Activated gamma-delta T cell treated with anti-CD3 and anti-CD28 coated beads, Interleukin-2, amount 50 U/mL, for 16 hours (primary cell): ENCODE measurements around the gene DIPK1B.

Source experiments
- DNase-seq: peaks from one replicate; pipeline ENCODE4 v3.0.0-alpha.2; 2020; ENCODE audit warnings: low read depth

Gene DIPK1B

GRCh38 chr9:136739509-136739908 is 27.1 kb downstream of the DIPK1B start:
- DNase-seq = no peak

DNA sequence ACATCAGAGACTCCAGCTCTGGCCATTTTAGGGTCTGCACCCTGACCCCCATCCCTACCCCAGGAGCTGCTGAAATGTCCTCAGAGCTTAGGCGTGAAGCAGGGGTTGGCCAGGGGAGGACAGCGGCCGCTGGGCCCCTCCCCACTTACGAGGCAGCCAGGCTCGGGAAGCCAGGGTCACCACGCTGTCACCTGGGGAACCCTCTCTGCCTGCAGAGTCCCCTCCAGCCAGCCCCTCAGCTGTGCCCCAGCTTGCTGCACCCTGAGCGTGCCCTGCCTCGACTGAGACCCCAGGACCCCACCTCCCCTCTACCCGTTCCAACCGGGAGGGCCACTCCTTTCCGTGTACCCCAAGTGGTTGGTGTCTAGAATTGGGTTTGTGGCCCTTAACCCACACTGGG is 27.7 kb downstream of the DIPK1B start:
- no peak for DNase-seq

DNA sequence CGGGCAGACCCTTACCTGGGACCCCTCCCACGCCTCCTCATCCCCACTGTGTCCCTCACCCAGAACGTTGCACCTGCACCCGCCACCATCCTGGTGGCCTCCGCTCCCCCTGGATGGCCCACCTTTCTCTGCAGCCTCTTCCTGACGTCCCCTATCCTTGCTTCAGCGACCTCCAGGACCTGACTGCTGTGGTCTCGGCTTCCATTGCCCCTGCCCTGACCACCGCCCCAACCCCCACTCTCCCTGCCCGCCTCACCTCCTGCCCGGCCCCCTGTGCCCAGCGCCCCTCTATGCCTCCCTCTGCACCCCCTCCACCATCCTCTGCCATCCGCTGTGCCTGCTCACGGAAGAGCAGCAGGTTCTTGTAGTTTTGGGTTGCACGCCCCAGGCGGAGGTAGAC is 28.1 kb downstream of the DIPK1B start:
- no peak for DNase-seq

DNA sequence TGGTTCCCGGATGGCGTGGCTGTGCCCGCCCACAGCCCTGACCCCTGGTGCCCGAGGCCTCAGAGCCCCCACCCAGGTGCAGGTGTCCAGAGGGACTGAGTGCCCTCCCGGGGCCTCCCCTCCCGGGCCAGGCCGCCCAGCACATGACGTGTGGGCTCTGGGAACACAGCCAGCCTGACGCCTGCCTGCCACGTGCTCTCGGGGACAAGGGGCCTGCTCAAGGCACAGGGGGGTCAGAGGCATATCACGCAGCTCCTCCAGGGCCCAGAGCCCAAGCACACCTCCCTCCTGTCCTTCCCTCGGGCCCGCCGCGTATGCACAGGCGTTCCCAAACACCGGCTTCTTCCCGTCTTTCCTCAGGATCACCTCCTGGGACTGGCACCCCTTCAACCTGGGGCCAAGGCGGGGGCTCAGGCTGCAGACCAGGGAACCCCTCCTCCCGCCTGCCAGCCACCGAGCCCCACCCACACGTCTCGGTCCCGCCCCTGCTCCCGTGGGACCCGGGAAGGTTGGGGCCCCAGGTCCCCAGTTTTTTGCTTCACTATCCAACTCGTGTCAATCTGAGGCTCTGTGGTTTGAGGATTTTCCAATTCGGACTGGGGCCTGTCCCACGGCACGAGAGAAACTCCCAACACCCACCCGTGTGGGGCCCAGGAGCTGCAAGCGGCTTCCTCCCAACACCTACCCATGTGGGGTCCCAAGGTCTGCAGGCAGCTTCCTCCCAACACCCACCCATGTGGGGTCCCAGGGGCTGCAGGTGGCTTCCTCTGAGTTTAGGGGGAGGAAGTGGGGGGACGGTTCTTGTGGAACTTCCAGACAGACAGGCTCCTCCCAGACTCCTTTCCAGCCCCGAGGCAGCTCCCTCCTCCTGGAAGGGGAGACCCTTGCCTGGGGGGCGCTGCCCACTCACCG is 28.9 kb downstream of the DIPK1B start:
- DNase-seq = no peak

DNA sequence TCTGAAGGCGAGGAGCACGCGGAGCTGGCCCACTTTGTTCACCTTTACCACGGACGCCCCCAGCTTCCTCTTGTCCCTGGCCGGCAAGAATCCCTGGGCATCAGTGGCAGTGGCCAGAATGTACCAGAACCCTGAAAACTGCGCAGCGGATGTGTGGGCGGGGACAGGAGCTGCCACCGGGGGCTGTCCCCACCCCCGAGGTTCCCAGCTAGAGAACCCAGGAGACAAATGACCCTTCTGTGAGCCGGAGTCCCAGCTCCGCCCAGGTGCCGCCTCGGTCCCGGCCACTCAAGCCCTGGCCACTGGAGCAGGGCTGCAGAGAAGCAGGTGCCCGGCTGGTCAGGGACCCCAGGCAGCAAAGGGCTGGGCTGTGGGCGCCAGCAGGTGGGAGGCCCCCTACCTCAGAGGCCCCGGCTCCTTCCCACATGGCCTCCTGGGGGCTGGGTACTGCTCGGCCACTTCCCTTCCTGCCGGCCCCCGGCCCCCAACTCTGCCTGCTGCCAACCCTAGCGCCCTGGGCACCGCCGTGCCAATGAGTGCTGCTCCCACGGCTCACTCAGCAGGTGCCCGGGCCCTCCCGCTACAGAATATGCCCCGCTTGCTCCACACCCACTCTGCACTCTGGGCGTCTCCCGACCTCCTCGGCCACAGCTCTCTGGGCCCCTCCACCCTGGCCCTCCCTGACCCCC is 29.7 kb downstream of the DIPK1B start:
- DNase-seq = no peak

DNA sequence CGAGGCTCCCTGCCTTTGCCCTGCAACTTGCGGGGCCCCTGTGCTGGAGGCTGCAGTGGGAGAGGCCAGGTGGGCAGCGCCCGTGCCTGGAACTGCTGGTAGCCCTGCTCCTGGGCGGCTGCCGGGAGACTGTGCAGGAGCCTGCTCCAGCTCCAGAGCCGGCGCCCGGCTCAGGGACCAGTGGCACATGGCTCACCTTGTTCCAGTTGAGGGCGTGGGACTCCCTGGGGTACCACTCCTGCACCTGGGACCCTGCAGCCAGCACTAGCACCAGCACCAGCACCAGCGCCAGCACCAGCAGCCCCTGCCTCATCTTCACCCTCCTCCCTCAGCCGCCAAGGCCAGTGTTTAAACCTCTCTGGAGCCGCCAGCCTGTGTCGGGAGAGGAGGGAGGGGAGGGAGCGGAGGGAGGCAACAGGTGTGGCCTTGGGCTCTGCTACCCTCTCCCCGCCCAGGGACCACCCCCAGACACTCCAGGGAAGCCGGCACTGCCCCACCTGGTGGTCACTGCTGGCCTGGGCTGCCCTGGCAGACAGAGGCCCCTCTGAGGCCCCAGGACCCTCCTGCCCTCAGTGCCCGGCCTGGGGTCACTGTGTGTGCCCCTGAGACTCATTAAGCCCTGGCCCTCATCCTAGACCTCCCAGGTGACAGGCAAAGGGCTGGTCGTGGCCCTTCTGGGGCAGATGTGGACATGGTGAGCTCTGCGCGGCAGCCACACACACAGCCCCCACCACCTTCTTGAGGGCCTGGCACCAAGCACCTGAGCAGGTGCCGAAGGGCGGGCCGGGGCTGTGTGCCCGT is 30.4 kb downstream of the DIPK1B start, which contains the start of gene LCN10:
TSS of gene LCN10 (minus strand) at position 350 of the 801 bp plus-strand sequence. CDS start at position 313, 37 bp downstream.
- DNase-seq = no peak

- no peak for DNase-seq
Measured at GRCh38 chr9:136743639-136744211, 31.4 kb downstream of the DIPK1B start.

GRCh38 chr9:136744773-136745172 is 32.4 kb downstream of the DIPK1B start:
- no peak for DNase-seq

- no peak for DNase-seq
Measured at GRCh38 chr9:136745389-136746154, 33.2 kb downstream of the DIPK1B start.

- DNase-seq = no peak
Measured at GRCh38 chr9:136746155-136746490, 33.8 kb downstream of the DIPK1B start.

DNA sequence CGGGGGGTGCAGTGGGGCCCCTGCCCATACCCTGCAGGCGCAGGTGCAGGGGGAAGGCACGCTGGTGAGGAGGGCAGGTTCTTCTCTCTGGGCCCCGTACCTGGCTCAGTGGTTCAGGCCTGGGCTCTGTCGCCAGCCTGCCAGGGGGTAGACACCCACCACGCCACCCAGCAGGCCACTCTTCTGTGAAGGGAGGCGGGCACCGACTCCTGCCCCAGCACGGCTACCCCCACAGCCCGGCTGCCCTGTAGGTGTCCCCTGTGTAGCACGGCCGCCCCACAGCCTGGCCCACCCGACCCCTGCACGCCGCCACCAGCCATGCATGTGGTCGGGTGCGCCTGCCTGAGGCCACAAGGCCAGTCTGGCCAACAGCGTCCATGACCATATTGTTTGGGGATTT is 34.2 kb downstream of the DIPK1B start:
- no peak for DNase-seq

- DNase-seq = no peak
Measured at GRCh38 chr9:136747161-136748060, 35.0 kb downstream of the DIPK1B start.

GRCh38 chr9:136748201-136748600 is 35.8 kb downstream of the DIPK1B start, which contains the start of gene LCN6:
LCN6 (minus strand) TSS chr9:136748525; CDS start chr9:136748483, 42 bp downstream.
- no peak for DNase-seq

DNA sequence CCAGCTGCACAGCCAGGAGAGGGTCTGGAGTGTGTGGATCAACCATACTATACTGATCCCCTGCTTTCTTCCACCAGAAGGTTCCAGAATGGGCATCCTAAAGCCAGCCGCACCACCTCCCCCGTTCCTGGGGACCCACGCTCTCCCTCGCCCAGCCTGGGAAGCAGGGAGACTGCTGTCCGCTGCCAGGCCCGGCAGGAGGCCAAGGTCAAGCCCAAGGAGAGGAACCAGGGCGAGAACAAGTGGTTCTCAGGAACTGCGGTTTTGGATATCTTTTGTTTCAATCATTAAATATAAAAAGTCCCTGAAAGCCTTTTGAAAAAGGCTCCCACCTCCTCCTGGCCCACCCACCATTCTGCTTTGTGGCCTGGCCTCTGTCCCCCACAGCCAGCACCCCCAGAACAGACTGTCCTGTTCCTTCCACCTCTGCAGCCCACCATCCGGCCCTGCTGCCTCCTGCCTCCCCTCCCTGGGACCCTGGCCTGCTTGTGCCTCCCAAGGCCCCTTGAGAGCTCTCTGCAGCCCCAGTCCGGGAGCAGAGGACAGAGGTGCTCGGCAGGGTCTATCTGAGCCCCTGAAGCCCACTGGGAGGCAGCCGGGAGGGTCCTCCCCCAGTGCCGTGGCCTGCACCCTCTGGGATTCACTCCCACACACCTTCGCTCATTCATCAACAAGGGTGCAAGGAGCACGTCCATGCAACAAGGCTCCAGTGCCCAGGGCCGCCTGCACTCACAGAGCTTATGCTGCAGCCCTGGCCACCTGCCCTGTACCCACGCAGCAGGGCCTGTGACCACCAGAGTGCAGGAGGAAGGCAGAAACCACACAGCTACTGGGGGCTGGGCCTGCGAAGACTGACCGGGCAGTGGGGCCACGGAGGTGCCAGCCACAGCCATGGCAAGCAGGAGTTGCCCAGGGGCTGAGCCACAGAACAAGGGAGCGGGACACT is 36.6 kb downstream of the DIPK1B start:
- no peak for DNase-seq

- DNase-seq = no peak
Measured at GRCh38 chr9:136750526-136750925, 38.2 kb downstream of the DIPK1B start.

GRCh38 chr9:136751244-136751643 is 38.9 kb downstream of the DIPK1B start:
- DNase-seq = no peak

- DNase-seq = no peak
Measured at GRCh38 chr9:136751814-136752213, 39.4 kb downstream of the DIPK1B start.

DNA sequence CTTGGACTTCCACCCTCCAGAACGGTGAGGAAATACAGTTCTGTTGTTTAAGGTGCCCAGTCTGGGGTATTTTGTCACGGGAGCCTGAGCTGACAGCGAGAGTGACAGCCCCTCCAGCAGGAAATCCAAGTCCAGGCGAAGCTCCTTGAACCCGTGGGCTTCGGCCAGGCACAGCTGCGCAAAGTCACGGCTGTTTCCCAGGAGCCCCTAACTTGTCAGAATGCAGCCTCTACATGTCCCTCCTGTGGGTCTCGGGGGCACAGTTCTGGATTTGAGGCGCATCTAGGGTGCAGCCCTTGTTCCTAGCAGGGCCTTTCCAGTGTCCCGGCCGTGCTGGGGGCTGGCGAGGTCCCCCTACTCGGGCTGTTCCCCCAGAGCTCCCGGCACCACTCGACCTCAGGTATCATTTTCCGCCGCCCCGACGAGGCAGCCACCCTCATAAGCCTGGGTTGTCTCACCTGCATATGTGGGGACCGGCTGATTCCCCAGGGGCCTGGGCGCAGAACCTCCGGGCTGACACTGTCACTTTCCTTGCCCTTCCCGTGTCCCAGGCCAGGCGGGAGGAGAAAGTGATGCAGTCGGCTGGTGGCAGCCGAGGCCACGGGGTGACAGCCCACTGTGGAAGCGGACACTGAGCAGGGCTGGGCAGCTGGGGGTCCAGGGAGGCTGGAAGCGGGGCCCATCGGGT is 41.1 kb downstream of the DIPK1B start:
- DNase-seq = no peak
